CD1c-positive myeloid dendritic cell (primary cell): ENCODE data around the gene CREBBP.

Experiments used
- DNase-seq: peaks from one replicate; pipeline ENCODE4 v3.0.0-alpha.2; 2016; ENCODE audit errors: extremely low spot score

The CREBBP gene

DNA sequence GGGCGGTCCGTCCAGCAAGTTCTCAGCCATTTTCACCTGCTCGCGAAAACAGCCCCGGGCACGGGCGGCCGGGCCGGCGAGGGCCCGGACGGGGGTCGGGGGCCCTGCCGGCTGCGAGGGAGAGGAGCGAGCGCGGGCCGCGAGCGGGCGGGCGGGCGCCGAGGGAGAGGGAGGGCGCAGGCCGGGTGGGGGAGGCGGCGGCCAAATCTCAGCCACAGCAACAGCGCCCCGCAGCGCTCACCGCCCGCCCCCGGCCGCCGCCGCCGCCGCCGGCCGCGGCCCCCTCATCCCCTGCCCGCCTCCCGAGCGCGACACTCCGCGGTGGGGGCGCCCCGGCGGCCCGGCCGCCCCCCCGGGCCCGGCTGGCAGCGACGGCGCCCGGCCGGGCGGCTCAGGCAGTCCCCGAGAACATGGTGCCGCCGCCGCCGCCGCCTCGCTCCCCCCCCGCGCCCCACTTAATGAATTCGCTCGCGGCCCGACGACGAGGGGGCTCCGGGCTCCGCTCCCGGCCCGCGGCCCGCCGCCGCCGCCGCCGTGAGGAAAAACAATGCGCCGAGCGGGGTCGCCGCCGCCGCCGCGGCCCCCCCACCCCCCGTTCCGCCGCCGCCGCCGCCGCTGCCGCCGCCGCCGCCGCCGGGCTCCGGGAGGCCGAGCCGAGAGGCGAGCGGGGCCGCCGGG lies 487 bp downstream of the CREBBP start:
- DNase-seq: peak; percentile 74

DNA sequence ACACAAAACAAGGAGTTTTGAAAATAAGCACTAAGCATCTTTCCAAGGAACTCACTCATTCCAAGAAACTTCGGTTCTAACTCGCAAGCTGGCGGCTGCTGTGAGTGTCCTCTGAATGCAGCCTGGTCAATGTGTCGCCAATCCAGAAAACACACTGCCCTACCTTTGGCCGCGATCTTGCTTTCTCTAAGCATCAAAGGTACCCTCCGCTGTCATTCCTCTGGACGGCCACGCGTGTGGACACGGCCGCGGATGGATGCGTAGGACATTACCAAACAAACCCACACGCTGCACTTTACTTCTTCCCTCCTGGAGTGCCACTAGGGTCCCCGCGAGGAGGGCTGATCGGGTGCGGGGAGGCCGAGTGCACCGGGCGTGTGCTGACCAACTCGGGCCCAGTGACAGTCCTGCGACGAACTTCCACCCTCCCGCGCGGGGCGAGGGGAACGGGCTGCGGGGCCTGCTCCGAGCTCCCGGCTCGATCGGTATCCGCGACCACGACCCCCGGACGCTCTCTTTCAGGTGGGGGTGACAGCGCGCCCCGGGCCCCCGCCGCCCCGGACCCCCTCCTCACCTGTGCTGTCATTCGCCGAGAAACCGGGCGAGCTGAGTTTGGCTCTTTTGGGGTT lies 1.1 kb downstream of the CREBBP start:
- peak; percentile 49 for DNase-seq

DNA sequence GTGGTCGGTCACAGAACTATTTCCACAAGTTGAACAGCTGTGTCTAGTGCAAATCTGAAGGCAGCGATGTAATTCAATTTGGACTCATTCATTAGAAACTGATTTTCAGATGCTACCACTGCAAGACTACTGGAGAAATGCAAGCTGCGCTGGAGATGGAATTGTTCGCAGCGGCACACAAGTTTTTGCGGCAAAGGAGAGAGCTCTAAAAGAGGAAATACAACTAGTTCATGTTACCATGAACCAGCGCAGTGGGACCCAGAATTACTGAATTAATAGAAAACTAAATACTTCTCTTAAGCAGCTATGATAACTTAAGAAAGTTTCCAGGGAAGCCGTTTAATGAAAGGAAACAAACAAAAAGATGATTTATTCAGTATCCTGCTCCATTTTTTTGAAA lies 1.9 kb downstream of the CREBBP start:
- peak; percentile 47 for DNase-seq

DNA sequence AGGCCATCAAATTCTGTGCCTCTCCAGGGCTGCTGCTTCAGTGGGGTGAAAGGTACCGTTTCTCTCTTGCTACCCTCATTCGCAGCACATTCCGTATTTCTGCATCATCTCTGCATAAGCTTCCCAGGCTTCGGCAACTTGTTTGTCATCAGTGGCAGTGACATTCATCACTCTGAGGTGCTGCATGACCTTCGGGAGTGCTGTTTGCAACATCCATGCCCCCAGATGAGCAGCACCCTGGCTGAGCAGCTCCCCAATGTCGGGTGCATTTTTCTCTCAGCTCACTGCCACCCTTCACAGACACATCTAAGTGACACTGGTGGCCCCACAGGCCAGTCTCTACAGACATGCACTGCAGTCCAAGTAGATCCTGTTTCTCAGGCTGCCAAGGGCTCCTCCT lies 3.8 kb downstream of the CREBBP start:
- DNase-seq: no peak

DNA sequence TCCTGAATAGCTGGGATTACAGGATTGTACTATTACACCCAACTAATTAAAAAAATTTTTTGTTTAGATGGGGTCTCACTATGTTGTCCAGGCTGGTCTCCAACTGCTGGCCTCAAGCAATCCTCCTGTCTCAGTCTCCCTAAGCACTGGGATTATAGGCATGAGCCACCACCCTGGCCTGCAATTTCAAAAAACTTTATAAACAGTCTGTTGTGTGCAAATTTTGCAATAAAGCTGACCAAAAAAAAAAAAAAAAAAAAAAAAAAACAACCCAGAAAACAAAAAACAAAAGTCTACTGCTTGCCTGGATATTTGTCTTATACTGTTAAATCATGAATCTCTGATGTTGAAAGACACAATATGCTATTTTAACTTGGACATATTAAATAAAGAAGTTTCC lies 4.4 kb downstream of the CREBBP start:
- DNase-seq: no peak

DNA sequence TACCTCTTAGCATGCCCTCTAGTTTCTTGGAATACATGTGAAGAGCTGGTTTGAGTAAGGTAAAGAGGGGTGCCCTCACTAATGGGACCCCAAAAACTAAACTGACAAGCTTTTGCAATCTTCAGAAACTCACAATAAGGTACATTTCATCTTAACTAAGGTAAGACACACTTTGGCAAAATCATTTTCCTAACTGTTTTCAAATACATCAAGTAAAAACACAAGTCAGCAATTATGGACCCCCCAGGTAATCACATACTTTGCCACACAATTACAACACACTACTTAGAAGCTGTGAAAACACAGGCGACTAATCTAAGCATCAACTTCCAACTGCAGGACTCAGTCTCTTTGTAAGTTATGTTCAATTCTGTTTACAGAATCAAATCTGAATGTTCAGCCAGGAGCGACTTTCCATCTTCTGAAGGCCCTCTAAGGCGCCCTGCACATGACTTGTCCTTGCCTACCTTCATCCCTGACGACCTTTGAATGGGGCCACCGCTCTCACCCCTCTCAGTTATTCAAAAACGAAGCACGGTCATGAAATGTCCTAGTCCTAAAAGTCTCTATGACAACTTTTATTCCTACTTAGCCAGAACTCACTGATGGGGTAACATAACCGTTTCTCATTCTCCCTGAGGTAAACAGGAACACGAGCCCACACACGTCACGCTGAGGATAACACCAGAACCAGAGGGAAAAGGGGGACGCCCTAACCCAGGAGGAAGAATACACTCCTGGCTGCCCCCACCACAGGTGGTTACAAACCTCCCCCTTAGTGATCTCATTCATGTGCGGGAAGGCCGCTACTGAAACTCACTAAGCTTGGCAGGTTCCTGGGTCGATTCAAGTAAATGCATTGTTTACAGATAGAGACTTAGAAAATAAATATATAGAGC lies 5.5 kb downstream of the CREBBP start:
- DNase-seq: no peak

DNA sequence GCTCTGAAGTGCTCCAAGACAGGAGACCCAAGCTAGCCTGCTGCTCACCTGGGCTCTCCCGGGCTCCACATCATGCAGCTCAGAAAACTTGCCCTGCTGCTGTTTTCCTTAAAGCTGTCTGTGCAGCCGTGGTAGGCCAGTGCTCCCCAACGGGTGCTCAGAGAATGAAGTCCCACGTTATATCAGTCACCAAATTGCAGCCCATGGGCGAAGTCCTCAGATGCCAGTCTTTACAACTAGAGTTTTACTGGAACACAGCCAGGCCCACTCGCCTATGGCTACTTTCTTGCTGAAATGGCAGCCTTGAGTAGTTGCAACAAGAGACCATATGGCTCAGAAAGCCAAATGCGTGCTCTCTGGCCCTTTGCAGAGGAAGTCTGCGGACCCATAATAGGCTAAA lies 6.3 kb downstream of the CREBBP start:
- no peak for DNase-seq

DNA sequence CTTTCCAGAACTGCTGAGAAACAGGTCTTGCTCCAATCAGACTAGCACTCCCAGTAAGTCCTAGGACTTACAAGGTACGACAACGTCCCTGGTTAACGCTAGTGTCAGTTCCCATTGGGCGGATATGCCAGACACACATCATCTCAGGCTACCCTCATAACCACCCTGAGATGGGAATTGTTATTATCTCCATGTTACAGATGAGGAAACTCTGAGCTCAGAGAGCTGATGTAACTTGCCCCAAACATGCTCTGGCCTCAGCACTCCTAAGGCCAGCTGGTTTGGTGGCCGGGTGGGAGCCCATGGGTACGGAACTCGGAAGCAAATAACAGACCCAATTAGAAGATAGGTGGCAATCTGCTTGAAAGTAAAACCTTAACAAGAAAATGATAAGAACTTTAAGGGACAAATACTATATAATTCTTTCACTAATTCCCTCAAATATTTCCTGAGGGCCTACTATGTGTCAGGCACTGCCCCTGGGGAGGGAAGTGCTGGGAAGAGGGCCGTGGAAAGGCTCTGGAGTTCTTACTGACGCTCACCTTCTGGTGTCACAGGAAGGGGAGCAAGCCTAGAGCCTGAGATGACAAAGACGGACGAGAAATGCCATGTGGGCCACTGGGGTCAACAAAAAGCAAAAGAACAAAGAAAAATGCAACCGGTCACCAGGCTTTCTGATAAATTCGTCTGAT lies 6.9 kb downstream of the CREBBP start:
- no peak for DNase-seq

DNA sequence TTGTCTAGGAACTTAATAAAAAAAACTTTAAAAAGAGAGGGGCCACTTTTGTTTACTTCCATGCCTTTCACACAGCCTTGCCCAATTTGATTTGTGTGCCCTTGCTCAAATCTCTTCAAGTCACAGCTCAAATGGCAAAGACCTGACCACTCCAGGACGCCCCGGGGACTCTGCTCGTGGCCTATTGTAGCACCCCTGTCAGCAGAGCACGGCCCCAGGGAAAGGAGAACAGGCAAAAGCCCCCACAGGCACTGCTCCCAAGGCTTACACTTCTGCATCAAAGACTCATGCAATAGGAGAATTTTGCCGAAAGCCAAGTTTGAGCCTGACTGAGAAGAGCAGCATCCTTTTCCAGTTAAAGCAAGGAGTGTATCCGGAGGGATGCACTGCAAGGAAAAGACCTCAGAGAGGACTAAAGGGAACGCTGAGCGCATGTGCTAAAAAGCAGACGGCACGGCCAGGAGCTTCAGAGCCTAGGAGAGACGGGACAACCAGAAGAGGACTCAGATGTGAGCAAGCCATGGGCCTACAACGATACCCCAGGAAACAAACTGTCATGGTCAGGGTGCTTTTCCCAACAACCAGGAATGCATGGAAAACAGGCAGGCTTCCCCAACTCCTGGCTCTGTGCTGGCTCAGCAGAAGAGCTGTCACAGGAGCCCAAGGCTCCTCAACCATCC lies 8.2 kb downstream of the CREBBP start:
- no peak for DNase-seq

DNA sequence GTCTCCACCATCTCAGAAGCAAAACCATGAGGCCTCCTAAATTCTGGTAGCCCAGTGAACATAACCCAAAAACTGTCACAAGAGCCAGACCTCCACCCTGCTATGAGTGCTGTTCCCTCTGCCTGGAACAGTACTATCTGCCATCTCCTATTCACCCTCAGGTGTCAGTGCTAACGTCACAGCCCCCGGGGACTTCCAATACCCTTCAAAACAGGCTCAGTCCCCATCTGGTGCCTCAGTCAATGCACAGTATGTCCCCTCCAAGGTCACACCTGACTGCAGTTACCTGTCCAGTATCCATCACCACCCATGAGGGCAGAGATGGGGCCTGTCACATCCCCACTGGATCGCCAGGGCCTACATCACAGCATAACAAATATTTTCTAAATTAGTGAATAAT lies 11.5 kb downstream of the CREBBP start:
- DNase-seq: no peak

DNA sequence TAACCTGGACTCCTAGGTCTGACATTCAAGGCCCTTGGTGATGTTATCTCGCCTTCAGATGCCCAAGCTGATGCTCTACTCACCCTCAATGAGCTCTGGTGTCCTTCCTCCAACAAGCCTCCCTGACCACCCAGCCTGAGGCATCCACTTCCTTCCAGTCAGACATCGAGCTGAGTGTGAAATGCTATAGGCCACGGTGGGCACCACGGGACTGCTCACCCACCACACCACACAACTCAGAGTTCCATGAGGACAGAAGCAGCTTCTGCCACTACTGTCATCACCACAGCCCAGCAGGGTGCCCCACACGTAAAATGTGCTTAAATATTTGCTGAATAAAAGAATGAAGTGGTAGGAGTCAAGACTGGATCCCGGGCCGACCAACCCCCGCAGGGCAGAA lies 12.0 kb downstream of the CREBBP start:
- no peak for DNase-seq

DNA sequence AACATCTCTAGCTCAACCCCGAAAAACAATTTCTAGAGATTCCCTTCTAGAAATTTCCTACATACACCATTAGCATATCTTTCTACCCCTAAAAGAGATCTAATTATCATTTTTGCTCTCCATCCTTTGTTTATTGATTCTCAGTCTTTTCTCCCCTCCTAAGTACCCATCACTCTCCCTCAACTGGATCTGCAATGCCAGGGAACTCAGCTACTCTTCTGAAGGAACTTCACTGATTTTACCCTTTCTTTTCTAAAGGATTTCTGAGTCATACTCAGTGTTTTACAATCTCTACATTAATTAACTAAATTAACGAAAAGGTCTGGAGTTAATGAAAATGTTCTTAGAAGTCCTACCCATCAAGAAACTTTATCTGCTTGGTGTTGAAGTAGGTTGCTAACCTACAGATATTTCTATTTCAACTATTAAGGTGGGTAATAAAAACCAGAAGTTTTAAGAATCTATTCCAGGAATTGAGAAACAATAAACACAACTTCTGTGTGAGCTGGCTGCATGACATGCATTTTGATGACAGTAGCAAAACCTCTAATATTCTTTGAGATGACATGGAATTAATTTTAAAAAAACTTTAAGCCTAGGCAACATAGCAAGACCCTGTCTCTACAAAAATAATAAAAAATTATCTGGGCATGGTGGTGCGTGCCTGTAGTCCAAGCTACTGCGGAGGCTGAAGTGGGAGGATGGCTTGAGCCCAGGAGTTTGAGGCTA lies 13.6 kb downstream of the CREBBP start:
- DNase-seq: no peak

DNA sequence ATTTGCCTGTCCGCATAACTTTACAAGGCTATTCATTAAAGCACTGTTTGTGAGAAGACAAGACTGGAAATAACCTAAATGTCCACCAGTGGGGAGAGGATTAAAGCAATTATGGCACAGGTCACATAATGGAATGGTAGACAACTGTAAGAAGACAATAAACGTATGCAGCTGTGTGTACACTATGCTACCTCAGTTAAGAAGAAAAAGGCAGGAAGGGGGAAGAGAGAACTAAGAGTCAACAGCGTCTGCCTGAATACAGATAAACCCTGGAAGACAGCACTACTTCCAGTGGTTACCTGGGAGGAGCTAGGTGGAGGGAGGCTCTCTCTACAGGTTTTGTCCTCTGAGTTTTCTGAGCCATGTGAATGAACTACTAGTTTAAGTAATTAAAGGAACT lies 15.3 kb downstream of the CREBBP start:
- DNase-seq: no peak

DNA sequence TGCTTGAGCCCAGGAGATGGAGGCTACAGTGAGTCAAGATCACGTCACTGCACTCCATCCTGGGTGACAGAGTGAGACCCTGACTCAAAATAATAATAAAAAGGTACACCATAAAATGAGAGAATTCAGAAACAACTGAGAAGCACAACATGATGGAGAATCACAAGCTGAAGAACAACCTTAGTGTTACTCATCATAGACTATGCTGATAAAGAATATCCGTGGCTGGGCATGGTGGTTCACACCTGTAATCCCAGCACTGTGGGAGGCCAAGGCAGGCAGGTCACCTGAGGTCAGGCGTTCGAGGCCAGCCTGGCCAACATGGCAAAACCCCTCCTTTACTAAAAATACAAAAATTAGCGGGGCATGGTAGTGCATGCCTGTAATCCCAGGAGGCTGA lies 16.0 kb downstream of the CREBBP start:
- no peak for DNase-seq

DNA sequence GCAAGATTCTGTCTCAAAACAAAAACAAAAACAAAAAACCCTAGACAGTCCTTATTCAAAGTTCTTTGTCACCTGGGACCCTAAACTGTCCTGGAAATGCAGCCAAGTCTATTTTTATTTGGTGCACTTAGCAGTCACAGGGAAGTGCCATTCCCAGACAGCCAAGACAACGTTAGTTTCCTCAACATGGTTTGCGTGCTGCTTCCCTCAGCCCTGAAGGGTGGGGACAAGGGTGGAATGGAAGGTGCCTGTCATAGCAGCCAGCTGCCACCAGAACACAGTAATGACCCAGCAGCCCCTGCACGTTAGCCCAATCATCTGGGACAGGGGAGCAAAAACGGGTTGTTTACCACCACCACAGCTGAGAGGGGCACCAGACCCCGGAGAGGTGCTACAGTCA lies 16.9 kb downstream of the CREBBP start:
- peak; percentile 34 for DNase-seq

DNA sequence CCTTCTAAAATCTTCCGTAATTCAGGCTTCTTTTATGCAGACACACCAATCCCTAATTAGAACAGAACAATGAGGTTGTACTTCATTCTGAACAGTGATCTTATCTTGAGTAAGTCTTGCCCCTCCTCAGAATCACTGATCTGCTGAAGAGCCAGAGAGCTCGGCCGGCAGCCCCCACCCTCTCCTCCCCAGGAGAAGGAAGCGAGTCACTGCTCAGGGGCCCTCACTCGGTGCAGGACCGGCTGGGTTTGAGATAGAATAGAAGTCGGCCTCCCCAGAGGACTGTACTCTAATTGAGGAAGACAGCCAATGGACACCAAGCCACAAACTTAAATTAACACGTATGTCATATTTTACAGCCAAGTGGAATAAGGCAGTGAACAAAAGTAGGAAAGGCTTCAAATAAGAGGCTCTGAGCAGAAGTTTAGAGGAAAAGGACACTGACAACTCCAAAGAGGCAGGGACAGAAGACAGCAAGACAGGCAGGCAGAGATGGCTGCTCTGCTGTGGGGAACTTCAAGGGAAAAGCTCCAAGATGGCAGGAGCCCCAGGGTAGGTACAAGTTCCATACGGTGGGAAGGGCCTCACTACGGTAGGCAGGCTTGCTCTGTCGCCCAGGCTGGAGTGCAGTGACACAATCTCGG lies 18.6 kb downstream of the CREBBP start:
- DNase-seq: peak; percentile 30

DNA sequence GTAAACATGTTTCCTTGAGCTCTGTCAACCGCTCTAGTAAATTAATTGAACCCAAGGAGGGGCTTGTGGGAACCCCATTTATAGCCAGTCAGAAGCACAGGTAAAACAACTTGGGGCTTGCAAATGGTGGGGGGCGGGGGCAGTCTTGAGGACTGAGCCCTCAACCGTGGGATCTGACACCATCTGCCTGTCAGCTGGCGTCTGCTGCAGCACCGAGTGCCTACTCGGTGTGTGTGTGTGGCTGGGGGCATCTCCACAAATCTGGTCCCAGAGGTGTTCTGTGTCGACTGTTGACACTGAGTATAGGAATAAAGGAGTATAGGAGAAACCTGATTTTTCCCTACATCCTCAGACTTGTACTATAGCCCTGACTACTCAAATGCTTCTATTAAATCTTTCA lies 20.6 kb downstream of the CREBBP start:
- DNase-seq: no peak

DNA sequence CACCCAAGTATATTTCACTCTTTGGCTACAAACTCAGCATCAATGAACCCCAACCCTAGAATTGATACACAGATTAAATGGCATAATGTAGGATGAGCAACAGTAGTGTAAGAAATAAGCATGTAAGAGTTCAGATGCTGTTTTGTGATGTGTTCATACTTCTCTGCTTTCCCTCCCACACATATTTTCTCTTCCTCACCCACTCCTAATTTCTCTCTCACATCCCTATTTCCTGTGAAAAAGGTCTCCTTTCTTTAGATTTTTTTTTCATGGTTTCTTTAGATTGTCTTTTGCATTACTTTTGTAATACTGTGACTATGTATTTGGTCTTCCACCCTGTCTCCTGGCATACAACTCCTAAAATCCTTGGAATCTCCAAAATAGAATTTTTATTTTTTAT lies 21.7 kb downstream of the CREBBP start:
- DNase-seq: peak; percentile 82

DNA sequence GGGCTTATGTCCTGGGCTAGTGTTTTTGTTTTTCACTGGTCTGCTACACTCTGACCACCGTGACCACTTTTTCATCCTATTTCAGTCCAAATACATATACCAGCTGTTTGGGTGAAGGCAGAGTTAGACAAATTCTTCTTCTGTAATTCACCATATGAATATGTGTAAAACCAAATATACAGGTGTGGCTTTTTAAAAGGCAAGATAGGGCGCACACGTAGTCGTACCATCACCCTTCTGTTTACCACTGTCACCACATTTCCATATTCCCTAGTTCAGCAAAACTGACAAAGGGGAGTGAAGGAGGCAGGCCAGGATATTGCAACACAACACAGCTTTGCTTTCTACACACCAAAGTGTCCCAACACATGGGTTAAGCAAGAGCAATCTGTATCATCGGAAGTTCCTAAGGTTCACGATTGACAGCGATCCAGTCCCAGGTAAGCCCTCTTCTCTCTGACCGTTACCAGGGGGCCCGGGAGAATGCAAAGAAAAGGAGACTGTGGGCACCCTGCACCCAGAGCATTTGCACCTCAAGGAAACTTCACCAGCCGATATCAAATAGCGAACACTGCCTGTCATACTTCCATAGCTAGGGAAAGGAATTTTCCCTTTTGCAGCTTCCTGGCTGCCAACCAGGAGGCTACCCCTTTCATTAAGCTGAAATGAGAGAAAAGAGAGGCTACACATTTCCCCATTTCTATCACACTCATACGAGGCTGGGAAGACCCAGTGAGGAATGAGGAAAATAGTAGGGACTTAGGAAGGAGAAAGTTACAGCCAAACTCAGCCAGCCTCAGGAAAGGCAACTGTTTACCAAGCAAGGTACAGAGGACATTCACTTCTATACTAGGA lies 23.1 kb downstream of the CREBBP start:
- peak; percentile 86 for DNase-seq
